SK-N-SH (cell line): ENCODE results near the gene NFIA. TPM values are rescaled to one million over a fixed set of nuclear protein-coding genes. Genes with fewer than 3 reads are reported as not detected.

Source experiments
- CTCF ChIA-PET: fragments of 300-600, 350-600 bp; formaldehyde crosslinking; extraction: SDS; loops from one replicate; lab custom pipeline; 2021; lab: Yijun Ruan, JAX
- POLR2A ChIA-PET: fragments of 350-600 bp; sonication (Branson Sonifier 250); formaldehyde crosslinking; extraction: SDS; loops from one replicate; lab custom pipeline; 2020; ENCODE audit warnings: antibody characterized with exemption, inconsistent platforms; lab: Yijun Ruan, JAX
- DNase-seq: peaks from one replicate; pipeline ENCODE4 v3.0.0; 2012
- H2AFZ ChIP-seq: fragments of 200-600 bp; sonication (generic); 2 replicates; pipeline ENCODE4 v1.8.1; 2016; ENCODE audit warnings: antibody characterized with exemption, mild to moderate bottlenecking, low read depth
- H3F3A ChIP-seq: fragments of 200-600 bp; sonication (generic); replicated peaks from 2 replicates; pipeline ENCODE3; 2016; ENCODE audit warnings: antibody characterized with exemption, mild to moderate bottlenecking; ENCODE audit not compliant: insufficient read depth
- H3K27ac ChIP-seq, 2 experiments: fragments of 200-500 bp in 1 of 2; fragments of 200-600 bp in 1 of 2; sonication (Bioruptor generic) in 1 of 2; sonication (generic), shearing (Covaris generic) in 1 of 2; 2 replicates each; pipeline versions ENCODE4 v1.5.1 to v1.6.1; 2014 to 2016; ENCODE audit warnings: low read depth in 2 of 2, inconsistent platforms in 1 of 2, low read length in 1 of 2, mild to moderate bottlenecking in 1 of 2, mixed read lengths in 1 of 2
- H3K27me3 ChIP-seq: fragments of 200-600 bp; sonication (generic), shearing (Covaris generic); 2 replicates; pipeline ENCODE4 v1.6.1; 2016; ENCODE audit warnings: mixed run types; ENCODE audit not compliant: insufficient read depth
- H3K36me3 ChIP-seq, 2 experiments: fragments of 200-500 bp in 1 of 2; fragments of 200-600 bp in 1 of 2; sonication (Bioruptor generic) in 1 of 2; sonication (generic) in 1 of 2; replicated peaks in 1 of 2; 2 replicates each; pipeline versions ENCODE3 to v1.5.1; 2014 to 2016; ENCODE audit warnings: low read length in 1 of 2, mild to moderate bottlenecking in 1 of 2; ENCODE audit not compliant: insufficient read depth in 2 of 2, control insufficient read depth in 1 of 2
- H3K4me1 ChIP-seq, 2 experiments: fragments of 200-500 bp in 1 of 2; fragments of 200-600 bp in 1 of 2; sonication (Bioruptor generic) in 1 of 2; sonication (generic), shearing (Covaris generic) in 1 of 2; 2 replicates each; pipeline versions ENCODE4 v1.5.1 to v1.6.1; 2014 to 2016; ENCODE audit warnings: low read depth in 1 of 2, low read length in 1 of 2, mixed run types in 1 of 2; ENCODE audit not compliant: insufficient read depth in 2 of 2, control insufficient read depth in 1 of 2
- H3K4me2 ChIP-seq: fragments of 200-600 bp; sonication (generic), shearing (Covaris generic); 2 replicates; pipeline ENCODE4 v1.6.1; 2017; ENCODE audit warnings: mixed run types
- H3K4me3 ChIP-seq, 2 experiments: fragments of 200-500 bp in 1 of 2; fragments of 200-600 bp in 1 of 2; sonication (Bioruptor generic) in 1 of 2; sonication (generic), shearing (Covaris generic) in 1 of 2; 2 replicates each; pipeline versions ENCODE4 v1.5.1 to v1.8.1; 2014 to 2016; ENCODE audit warnings: low read depth in 2 of 2, inconsistent platforms in 1 of 2, low read length in 1 of 2, mild to moderate bottlenecking in 1 of 2, mixed read lengths in 1 of 2, moderate library complexity in 1 of 2
- H3K79me2 ChIP-seq: fragments of 200-600 bp; sonication (generic); 2 replicates; pipeline ENCODE4 v1.8.1; 2017; ENCODE audit warnings: mild to moderate bottlenecking; ENCODE audit not compliant: insufficient read depth
- H3K9ac ChIP-seq: fragments of 200-600 bp; sonication (generic); 2 replicates; pipeline ENCODE4 v1.6.1; 2017; ENCODE audit warnings: mixed run types
- H3K9me2 ChIP-seq: fragments of 200-600 bp; sonication (generic); 2 replicates; pipeline ENCODE4 v1.6.1; 2017; ENCODE audit warnings: mixed run types
- H3K9me3 ChIP-seq: fragments of 200-600 bp; sonication (generic); 2 replicates; pipeline ENCODE4 v1.6.1; 2017; ENCODE audit warnings: mixed run types, mild to moderate bottlenecking, moderate library complexity
- H4K20me1 ChIP-seq: fragments of 200-600 bp; sonication (generic); 2 replicates; pipeline ENCODE4 v1.6.1; 2017; ENCODE audit warnings: mild to moderate bottlenecking, mixed run types; ENCODE audit not compliant: insufficient read depth
- FOSL2 ChIP-seq: IDR thresholded peaks from 2 replicates; pipeline ENCODE4 v1.4.0; 2012; ENCODE audit warnings: low read depth, mild to moderate bottlenecking, moderate library complexity, borderline replicate concordance
- MEF2A ChIP-seq: IDR thresholded peaks from 2 replicates; pipeline ENCODE4 v1.4.0; 2012; ENCODE audit warnings: low read depth, borderline replicate concordance
- RAD21 ChIP-seq: IDR thresholded peaks from 2 replicates; pipeline ENCODE4 v1.6.1; 2012; ENCODE audit warnings: mild to moderate bottlenecking, low read length
- RXRA ChIP-seq: IDR thresholded peaks from 2 replicates; pipeline ENCODE4 v1.4.0; 2012; ENCODE audit warnings: low read depth, mild to moderate bottlenecking, borderline replicate concordance
- TCF12 ChIP-seq: IDR thresholded peaks from 2 replicates; pipeline ENCODE4 v1.4.0; 2012
- TEAD4 ChIP-seq: IDR thresholded peaks from 2 replicates; pipeline ENCODE4 v1.4.0; 2012; ENCODE audit warnings: mild to moderate bottlenecking, borderline replicate concordance; ENCODE audit not compliant: insufficient read depth
- WGBS: methylation state at CpG from one replicate; pipeline ENCODE4 v1.1.6; 2017; ENCODE audit warnings: low lambda C conversion rate; 5-methylcytosine and 5-hydroxymethylcytosine counted together
- polyA plus RNA-seq, 3 experiments: library from polyadenylated mRNA; depleted of rRNA; stranded (reverse); fragments of >200 nt; gene quantifications; 2 replicates each; pipeline ENCODE4 v1.2.3, GENCODE V29; 2012
- TF ChIP-seq, protein P1 (sequence below): fragments of 150-350 bp; IDR thresholded peaks from 2 replicates; pipeline ENCODE4 v1.6.1; 2017; ENCODE audit warnings: antibody characterized with exemption, low read length, low read depth, borderline replicate concordance
- TF ChIP-seq, protein P2 (sequence below): IDR thresholded peaks from 2 replicates; pipeline ENCODE4 v1.4.0; 2012; ENCODE audit warnings: low read depth, borderline replicate concordance

NFIA gene
- polyA plus RNA-seq, 1 of the 3 experiments (the other 2 are of a cell fraction): 3.3 TPM

DNA sequence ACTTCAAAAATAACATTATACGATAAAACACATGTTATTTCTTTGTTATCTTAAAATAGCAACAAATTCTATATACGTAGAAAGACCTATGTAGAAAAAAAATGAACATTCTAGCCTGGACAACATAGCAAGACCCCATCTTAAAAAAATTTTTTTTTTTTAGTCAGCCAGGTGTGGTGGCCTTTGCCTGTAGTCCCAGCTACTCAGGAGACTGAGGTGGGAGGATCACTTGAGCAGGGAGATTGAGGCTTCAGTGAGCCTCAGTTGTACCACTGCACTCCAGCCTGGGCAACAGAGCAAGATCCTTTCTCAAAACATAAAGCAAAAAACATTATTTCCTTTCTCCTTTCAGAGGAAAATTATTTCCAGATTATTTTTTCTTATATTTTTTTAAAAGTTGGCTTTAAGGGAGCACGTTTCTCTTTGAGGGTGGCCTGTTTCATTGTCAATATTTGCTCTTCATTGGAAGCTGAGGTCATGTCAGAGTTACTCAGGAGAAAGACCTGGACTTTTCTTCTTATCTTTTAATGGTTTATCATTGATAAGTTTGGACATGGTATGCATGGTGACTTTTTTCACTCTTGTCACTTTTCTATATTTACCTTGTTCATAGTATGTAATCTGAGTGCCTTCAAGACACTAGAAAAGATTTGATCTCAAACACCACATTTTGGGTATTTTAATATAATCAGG lies 32.0 kb downstream of the NFIA start:
- DNase-seq: no peak
- CTCF ChIA-PET: interaction anchor here (0.8 to 1.5 kb wide), 2 partner anchors 12 to 64 kb away, joined by 3 to 5 read pairs; no protein-coding TSS in a partner anchor
- Histone ChIP-seq H3F3A (no peaks in the 10 kb centered on the region), H3K4me1 (peaks cover 5 to 9% of the 10 kb centered on the region in 2 experiments; a peak in 3 of 4 replicates), H2AFZ (no peak overlapping the region), H3K27ac (no peak overlapping the region), H3K9ac (no peak overlapping the region), H4K20me1 (no peaks in the 10 kb centered on the region), H3K9me2 (no peaks in the 10 kb centered on the region), H3K4me3 (no peak overlapping the region), H3K36me3 (no peaks in the 10 kb centered on the region), H3K27me3 (no peaks in the 10 kb centered on the region), H3K4me2 (no peak overlapping the region), H3K79me2 (no peaks in the 10 kb centered on the region), H3K9me3 (no peaks in the 10 kb centered on the region)
- WGBS: 94% methylated on average over 3 of the region's 3 CpGs
- TF ChIP-seq, protein P1, sequence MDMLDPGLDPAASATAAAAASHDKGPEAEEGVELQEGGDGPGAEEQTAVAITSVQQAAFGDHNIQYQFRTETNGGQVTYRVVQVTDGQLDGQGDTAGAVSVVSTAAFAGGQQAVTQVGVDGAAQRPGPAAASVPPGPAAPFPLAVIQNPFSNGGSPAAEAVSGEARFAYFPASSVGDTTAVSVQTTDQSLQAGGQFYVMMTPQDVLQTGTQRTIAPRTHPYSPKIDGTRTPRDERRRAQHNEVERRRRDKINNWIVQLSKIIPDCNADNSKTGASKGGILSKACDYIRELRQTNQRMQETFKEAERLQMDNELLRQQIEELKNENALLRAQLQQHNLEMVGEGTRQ: no peak
- TF ChIP-seq, protein P2, sequence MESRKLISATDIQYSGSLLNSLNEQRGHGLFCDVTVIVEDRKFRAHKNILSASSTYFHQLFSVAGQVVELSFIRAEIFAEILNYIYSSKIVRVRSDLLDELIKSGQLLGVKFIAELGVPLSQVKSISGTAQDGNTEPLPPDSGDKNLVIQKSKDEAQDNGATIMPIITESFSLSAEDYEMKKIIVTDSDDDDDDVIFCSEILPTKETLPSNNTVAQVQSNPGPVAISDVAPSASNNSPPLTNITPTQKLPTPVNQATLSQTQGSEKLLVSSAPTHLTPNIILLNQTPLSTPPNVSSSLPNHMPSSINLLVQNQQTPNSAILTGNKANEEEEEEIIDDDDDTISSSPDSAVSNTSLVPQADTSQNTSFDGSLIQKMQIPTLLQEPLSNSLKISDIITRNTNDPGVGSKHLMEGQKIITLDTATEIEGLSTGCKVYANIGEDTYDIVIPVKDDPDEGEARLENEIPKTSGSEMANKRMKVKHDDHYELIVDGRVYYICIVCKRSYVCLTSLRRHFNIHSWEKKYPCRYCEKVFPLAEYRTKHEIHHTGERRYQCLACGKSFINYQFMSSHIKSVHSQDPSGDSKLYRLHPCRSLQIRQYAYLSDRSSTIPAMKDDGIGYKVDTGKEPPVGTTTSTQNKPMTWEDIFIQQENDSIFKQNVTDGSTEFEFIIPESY: no peak
- TF ChIP-seq TEAD4 (no peak), MEF2A (no peak), RAD21 (no peak), FOSL2 (no peak), RXRA (no peak), TCF12 (no peak)
- POLR2A ChIA-PET: no interaction called here

DNA sequence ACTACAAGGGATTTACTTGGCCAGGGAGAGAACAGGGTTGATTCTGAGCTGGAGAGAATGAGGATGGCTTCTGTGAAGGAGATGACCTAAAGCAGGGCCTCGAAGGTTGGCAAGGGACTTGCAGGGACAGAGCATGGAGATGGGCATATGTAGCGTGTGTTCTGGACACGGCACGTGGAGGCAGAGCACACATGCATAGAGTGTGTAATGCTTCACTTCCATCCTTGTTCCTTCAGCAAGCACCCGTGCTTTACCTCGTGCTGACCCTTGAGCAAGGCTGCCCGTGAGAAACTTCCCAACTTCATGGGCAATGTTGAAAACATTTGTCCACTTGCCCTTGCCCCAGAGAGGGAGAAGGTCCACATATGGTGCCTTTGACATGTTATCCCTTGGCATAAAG lies 33.1 kb downstream of the NFIA start:
- H3K4me3 ChIP-seq: no peak overlapping the region
- POLR2A ChIA-PET: no interaction called here
- H3K9ac ChIP-seq: no peak overlapping the region
- WGBS: 91% methylated on average over 7 of the region's 7 CpGs
- no peaks in the 10 kb centered on the region for H3K79me2 ChIP-seq
- no peaks in the 10 kb centered on the region for H4K20me1 ChIP-seq
- no peak for DNase-seq
- no peak overlapping the region for H3K4me2 ChIP-seq
- H3K27ac ChIP-seq: no peak overlapping the region
- no peak for TF ChIP-seq MEF2A
- TF ChIP-seq, all 33 proteins: peak for 0
- Histone ChIP-seq H2AFZ (no peak overlapping the region), H3K27me3 (no peaks in the 10 kb centered on the region), H3K9me3 (no peaks in the 10 kb centered on the region), H3K36me3 (no peaks in the 10 kb centered on the region), H3K4me1 (peaks cover 8 to 20% of the 10 kb centered on the region in 2 experiments; a peak in 3 of 4 replicates), H3F3A (no peaks in the 10 kb centered on the region), H3K9me2 (no peaks in the 10 kb centered on the region)
- CTCF ChIA-PET: interaction anchor here (1.4 to 1.5 kb wide), 2 partner anchors 26 to 65 kb away, joined by 3 to 5 read pairs; no protein-coding TSS in a partner anchor
